ENCODE results near the gene USP35.
A peak's percentile ranks its signal among the peaks of the same experiment; 100 is the strongest.
"Not testable (repeated sequence)": the region's sequence is repeated elsewhere in the genome, so short reads cannot be mapped to it uniquely, and the experiment has no call there.

USP35 gene

DNA sequence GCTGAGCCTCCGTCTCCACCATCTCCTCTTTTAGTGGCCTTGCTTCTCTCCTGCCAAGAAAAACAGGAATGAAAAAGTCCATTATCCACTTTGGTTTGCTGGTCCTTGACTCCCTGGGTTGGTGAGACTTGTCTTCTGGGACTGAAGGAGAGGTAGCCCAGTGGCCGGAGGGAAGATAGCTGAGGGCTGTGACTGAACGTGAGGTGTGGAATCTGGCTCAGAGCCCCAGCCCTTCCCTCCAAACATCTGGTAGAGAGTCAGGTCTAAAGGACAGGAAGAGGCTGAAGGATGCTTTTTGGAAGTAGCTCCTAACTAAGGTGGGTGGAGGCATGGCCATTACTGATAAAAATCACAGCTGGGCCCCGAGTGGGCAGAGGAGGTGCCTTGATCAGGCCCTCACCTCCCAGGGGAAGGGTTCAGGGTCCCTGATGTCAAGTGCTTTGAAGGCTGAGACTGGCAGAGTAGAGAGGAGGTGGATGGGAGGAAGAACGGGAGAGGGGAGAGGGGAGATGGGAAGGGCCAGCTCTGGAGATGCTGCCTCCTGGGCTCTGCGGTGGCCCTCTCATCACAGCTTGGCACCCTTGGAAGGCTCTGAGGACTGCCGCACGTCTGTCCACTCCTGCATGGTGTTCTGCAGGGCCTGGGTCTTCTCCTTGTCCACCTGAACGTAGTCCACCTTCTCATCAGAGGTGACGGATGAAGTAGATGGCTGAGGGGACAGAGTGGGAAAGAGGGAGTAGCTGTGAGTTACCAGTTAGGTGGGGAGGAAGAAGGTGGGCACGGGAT is 30.2 kb downstream of the USP35 start:
- DNase-seq = no peak

DNA sequence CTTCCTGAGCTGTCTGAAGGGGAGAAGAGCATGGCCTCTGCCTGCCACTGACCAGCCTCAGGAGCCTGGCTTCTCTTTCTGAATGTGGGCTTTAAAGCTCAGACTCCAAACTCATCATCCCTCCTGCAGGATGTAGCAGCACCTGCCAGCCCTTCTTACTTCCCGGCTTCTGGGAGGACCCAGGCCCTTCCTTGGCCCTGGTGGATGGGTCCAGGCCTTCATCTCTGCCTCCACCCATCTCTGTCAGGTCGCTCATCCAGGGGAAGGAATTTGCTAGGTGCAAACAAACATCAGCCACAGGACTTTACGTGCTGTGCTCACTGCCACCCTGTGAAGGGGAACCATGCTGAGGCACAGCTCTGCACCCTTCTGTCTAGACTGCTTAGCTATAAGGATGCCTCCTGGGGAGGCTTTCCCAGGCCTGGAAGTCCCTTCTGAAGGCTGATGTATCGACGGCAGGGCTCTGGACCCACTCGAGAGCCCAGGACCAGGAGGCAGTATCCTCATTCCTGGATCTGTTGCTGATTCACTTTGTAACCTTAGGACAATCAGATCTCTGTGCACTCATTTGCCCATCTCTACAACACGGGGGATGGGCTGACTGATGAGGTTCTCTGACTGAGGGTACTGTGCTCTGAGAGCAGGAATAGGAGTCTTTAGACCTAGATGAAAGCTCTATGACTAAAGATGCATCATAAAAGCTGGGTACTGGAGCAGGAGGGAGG is 30.9 kb downstream of the USP35 start:
- DNase-seq = no peak

GRCh38 chr11:78220218-78221157 is 31.8 kb downstream of the USP35 start:
- DNase-seq = no peak

DNA sequence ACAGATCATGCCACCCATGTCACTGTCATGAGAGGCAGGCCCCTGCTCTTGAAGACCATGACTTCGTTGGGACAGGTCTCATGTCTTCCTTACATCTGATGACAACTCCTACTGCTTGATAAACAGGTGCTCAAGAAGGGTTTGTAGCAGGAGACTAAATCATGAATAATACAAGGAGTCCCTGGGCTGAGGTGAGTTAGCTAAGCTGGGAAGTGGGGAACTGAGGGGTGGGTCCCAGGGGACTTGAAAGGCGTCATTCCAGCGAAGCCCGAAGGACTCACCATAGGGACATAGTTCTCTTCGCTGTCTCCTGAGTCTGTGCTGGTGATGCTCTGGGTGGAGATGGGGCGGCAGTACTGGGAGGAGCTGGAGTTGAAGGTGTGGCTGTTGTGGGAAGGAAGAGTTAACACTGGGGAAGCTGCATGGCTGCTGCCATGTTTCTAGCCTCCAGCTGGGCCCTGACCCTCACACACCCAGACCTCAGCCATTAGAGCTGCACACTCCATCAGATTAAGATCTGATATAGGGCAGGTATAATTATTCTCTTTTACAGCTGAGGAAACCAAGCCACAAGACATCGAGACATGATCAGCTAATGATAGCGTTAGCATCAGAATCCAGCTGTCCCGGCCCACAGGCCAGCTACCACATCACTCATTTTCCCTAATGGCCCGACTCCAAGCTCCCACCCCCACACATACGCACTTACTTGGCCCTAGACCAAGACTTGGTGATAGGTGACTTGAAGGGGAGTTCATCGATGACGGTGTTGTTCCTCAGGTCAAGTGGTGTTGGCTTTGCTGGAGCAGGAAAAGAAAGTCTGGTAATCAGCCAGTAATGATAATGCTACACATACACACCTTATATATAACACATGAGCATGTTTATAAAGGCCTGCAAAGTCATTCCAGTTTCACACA is 32.9 kb downstream of the USP35 start:
- DNase-seq = no peak

GRCh38 chr11:78222726-78223125 is 34.0 kb downstream of the USP35 start:
- not testable (repeated sequence) for DNase-seq

DNA sequence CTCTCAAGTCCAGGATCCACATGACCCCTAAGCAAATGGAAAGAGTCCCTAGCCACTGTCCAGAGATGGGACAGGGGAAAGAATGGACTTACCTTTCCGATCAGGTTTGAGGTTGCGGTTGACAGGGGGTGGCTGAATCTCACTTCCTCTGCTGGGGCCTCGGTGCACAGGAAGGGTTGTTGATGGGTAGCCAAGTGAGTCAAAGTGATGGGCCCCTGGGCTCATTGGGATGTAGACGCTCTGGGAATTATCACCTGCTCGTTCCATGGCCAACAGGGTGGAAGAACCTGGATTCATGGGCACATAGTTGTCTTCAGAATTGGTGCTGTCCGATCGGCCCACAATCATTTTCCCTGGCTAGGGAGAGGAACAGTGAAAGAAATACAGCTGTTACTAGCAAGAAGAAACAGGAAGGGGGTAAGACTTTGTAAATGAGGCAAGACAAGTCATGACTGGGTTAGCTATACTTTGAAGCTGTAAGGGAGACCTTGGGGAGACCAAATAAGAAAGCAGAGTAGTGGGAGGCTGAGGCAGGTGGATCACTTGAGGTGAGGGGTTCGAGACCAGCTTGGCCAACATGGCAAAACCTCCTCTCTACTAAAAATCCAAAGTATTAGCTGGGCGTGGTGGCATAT is 34.7 kb downstream of the USP35 start:
- no peak for DNase-seq

- DNase-seq = no peak
Measured at GRCh38 chr11:78224506-78224905, 35.8 kb downstream of the USP35 start.

GRCh38 chr11:78224906-78225420 is 36.2 kb downstream of the USP35 start:
- no peak for DNase-seq

DNA sequence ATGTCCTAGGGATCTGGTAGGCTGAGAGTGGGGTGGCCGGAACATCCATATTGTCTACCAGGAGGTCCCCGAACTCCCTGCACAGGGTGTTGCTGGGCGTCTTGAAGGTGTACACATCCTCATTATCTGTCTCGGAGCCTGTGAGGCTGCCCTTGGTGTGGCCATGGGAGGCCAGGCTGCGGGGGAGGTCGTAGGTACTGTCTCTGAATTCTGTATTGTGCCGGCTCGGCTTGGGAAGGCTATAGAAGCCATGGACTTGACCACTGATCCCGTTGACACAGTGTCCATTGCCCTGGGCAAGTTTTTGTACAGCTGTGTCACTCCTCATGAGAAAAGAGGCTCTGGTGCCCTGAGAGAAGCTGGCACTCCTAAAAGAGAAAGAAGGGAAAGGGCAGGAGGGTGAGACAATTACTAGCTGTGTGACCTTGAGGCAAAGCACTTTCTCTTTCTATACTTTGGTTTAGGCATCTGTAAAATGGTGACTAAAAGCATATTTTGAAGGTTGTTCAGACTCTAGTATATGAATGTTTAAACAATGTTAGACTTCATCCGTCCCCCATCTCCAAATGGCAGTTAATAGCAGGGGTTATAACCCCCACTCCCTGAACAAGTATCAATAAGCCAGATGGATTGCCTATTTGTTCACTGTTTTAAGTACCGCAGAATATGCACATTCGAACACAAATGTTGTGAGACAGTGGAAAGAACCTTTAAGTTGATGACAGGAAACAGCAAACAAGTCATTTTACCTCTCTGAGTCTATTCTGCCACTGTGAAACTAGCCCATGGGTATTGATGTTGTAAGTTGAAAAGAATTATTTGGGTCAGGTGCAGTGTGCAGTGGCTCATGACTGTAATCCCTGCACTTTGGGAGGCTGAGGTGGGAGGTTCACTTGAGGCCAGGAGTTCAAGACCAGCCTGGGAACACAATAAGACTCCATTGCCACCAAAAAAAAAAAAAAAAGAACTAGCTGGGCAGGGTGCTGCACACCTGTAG is 38.3 kb downstream of the USP35 start:
- DNase-seq = no peak

DNA sequence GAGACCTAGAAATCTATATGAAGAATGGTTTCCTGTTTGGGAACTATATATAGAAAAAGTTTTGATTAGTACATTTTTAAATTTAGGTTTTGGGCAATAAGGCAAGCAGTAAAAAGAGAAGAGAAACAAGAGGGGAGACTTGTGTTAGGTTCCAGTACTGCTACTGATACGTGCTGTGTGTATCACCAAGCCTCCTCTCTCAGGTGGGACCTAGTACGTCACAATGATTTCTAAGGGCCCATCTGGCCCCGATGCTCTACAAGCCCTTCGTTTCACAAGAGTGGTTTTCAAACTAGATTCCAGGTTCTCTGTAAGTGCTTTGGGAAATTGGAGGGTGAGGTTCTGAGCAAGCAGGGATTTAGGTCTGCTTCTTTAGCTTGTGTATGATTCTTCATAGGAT is 39.2 kb downstream of the USP35 start:
- DNase-seq = no peak

GRCh38 chr11:78228467-78228866 is 39.7 kb downstream of the USP35 start:
- peak; percentile 43 for DNase-seq

GRCh38 chr11:78229106-78229505 is 40.4 kb downstream of the USP35 start:
- no peak for DNase-seq

DNA sequence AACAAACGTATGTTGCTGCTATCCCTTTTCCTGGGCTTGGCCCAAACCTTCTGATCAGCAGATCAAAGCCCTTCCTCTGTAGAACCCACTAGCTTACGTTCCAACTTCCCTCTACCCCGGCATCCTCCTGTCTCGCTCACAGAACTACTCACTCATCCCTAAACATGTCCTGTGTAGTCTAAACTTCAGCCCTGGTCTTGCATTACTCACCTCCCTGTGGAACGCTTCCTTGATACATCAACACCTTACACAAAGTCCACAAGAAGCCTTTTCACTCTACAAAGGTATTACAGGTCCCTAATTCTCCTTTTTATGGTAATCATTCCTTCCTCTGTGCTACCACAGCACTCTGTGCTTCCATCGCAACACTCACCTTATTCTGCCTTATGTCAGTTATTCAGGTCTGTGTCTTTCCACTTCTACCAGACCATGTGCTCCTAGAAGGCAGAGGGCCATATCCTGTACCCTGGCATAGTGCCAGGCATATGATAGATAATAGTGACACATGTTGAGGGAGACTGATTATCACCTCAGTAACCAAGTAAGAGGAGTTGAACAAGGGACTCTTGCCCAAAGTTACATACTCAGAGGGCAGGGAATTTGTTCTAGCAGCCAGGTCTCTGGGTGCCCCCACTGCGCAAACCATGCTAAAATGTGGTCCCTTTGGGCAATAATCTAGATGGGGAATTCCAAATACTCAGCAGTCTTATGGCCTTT is 41.6 kb downstream of the USP35 start:
- DNase-seq = no peak

DNA sequence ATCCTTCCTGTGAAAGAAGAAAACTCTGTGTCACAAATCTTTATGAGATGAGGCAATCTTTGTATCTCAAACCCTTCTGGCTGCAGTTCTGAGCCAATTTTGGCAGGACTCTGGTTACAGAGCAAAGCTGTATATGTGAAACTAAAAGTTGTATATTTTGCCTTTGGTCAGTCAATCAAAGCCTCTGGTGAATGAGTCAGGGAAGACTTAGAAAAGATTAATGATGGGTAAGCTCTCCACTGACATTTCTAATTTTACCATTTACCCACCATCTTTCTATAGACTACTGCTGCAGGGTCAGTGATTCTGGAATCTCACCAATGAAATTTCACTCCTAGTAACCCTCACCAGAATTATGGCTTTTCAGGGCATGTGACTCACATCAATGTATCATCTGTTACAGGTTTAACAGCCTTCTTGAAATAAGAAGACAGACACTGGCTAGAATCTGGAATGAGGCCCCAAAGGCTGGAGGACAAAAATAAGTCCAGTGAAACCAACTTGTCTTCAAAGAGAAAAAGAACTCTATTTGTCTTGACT is 43.3 kb downstream of the USP35 start:
- no peak for DNase-seq

DNA sequence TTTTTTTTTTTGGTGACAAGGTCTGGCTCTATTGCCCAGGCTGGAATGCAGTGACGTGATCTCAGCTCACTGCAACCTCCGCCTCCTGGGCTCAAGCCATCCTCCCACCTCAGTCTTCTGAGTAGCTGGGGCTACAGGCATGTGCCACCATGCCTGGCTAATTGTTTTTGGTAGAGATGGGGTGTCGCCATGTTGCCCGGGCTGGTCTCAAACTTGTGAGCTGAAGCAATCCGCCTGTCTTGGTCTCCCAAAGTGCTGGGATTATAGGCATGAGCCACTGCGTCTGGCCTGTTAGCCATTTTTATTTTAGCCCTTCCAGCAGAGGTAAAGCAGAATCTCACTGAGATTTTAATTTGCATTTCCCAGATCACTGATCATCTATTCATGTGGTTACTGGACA is 44.3 kb downstream of the USP35 start:
- not testable (repeated sequence) for DNase-seq

DNA sequence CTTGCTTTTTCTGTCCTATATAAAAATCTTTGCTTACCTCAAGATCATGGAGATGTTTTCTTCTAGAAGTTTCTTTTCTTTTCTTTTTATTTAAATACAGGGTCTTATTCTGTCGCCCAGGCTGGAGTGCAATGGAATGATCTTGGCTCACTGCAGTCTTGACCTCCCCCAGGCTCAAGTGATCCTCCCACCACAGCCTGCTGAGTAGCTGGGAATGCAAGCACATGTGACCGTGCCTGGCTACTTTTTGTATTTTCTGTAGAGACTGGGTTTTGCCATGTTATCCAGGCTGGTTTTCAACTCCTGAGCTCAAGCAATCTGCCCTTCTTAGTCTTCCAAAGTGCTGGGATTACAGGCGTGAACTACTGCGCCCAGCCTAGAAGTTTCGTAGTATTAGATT is 45.3 kb downstream of the USP35 start:
- DNase-seq = no peak

DNA sequence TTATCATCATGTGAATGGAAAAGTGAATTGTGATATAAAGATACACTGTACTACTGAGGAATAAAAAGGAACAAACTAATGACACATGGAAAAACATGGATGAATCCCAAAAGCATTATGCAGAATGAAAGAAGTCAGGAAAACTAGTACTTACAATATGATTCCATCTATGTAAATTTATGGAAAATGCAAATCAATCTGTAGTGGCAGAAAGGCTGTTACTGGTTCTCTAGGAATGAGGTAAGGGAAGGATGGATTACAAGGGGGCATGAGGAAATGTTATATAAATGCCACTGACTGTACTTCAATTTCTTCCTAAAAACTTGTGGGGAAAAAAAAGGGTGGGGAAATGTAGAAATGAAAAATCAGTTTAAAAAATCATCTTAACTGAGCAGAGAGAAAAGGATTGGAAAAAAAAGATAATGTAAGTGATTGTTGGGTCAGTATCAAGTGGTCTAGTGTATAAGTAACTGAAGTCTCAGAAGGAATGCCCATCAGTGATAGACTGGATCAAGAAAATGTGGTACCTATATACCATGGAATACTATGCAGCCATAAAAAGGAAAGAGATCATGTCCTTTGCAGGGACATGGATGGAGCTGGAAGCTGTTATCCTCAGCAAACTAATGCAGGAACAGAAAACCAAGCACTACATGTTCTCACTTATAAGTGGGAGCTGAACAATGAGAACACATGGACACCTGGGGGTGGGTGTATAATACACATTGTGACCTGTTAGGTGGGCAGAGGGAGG is 48.8 kb downstream of the USP35 start:
- DNase-seq = no peak

GRCh38 chr11:78239781-78240180 is 51.1 kb downstream of the USP35 start:
- no peak for DNase-seq

Measured in DMS79 (cell line).